GM21447 (cell line): ENCODE data around the gene OTX1.
A peak's percentile ranks its signal among the peaks of the same experiment; 100 is the strongest.

Source experiments
- ATAC-seq: cut with Tn5 transposase; IDR thresholded peaks from one replicate; pipeline ENCODE4 v1.9.1; 2021; ENCODE audit not compliant: unreplicated experiment

Gene OTX1

DNA sequence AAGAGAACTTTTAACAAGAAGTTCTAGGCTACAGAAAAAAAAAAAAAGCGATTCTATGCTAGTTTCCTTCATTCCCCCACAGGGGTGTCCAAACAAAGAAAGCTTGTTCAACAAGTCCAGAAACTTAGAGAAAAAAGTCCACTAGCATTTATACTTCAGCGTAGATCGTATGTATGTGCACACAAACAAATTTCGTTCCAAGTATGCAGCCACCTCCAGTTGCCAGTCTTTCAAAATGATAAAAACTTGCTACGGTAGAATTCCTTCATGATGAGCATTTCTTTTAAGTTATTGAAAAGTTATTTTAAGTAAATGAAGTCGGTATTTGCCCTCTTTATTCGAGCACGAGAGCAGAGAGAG lies 3.7 kb upstream of the OTX1 start:
- no peak for ATAC-seq

DNA sequence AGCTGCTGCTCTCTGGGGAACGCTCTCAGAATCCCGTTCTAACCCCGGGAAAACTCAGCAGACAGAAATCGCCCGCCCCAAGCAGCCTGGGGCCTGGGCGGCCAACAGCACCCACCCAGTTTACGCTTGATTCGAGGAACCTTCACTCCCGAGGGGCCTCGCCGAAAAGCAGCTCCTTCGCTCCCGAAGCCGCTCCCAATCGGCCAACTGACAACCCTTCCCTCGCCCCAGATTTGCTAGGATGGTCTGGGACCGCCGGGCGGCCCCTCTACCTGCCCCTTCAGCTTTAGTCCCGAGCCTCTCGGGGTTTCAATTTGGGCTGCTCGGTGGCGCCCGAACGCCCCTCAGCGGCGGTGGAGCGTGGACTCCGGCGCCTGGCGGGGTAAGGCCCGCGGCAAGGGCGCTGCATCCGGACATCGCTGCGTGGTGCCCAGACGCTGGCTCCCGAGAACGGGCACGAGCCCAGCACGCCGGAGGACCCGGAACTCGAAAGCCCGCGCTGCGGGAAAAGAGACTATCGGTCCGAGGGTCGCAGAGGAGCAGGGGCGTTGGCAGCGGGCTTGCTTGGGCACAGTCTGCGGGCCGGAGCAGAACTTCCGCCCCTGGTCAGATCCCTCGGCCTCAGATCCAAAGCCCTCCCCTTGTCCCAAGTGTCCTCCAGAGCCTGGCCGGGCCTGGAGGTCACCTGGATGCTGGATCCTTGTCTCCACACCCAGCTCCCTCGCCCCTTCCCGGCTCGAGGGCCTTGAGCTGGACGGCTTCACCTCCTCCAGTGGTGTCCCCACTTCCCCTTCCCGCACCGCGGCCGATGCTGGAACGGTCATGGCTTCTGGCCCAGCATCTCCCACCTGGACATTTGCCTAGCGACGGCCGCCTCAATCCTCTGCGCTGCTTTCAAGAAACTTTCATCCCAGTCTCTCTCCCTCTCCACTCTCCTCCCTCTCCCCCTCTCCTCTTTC lies 3.0 kb upstream of the OTX1 start:
- no peak for ATAC-seq

GRCh38 chr2:63048367-63049171 lies 2.1 kb upstream of the OTX1 start:
- ATAC-seq = no peak

DNA sequence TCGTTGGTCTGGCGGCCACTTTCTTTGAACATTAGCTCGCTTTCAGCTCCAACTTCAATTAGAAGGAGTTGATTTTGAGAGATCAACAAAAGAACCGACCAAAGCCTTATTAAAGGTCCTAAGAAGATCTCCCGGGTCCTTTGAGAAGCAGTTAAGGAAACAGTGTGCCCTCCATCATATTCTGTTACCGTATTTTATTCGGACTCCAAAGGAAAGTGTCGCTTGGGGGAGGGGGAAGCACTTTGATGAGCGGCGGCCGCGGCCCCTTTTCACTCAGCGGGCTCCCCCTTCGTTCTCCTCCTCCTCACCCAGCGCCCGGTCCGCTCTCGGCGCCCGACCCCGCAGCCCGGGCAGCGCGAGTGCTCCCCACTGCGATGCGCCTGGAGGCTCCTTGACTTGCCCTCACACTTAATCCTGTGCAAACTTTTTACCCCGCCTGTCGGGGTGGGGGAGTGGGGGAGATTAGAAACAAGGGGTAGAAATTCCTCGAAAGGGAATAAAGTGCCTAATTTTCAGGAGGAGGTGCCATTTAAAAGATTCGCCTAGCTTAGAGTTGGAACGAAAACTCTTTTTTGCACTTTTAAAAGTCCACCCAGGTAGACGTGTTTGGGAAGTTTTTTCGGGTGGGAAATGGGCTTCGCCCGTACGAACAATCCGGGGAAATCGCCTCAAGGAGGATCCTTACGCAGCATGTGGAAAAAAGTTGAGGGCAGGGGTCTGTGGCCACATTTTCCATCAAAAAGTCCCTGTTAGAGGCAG lies 1.2 kb upstream of the OTX1 start:
- ATAC-seq = no peak

DNA sequence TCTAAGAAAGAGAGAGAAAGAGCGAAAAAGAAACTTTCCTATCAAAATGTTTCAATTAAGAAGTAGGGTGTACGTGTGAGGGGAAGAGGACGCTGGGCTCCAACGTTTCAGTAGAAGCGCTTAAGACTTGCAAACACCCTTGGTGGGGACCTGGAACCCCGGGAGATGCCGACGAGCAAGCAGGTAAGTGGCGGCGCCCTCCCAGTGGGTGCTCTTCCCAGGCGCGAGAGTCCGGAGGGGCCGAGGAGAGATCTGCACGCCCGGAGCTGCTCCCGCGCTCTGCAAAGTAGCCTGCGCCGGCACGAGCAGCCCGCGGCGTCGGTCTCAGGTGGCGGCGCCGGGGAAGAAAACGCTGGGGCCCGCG lies 678 bp upstream of the OTX1 start:
- ATAC-seq = peak; percentile 21

DNA sequence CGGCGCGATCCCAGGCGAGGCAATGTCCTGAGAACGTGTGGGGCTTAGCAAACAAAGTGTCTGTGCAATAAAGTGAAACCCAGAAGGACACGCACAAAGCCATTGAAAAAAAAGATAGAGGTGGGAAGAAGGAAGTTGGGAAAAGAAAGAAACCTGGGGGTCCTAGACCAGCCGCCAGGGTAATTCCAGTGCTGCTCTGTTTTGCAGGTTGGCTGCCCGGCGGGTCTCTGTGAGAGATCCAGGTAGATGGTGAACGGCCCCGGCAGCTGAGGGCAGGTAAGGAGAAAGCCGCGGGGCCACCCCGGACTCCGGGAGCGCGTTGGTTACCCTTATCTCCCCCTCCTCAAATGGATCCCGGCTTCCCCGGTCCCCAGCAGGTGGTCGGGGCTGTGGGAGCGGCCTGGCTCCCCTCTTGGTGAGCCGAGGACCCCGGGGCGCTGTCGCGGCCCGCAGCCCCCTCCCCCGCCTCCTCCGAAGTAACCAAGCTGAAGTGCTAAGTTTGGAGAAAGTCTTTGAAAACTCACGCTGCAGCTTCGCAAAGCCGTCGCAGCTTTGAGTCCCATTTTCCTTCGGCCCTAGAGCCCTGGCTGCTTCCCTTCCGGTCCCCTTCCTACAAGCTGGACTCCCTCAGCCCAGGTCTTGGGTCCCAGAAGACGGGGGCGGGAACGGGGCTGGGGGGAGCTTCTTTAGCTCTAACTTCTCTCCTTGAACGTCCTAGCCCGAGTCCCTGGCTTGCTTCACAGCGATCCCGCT lies 588 bp downstream of the OTX1 start:
- no peak for ATAC-seq

DNA sequence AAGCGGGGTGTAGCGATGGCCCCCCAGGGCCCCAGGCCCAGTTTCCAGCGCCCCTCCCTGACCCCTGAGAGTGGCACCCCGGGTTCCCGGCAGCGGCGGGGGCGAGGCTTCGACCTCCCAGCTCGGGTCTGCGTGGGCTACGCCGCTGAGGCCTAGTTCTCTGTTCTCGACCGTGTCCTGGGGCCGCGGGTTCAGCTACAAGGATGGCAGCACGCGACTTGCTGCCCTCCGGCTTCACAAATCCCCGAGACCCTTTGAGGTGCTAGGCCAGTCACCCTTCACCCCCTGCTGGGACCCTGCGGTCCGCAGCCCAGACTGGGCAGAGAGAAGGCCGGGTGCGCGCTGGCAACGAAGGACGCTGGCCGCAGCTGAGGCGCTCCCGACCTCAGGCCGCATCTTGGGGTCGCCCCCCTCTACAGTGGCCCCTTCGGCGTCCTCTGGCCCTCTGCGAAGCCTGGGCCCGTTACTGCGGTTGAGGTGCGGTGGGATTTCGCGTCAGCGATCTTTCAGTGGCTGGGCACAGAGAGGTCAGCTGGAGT lies 1.2 kb downstream of the OTX1 start:
- no peak for ATAC-seq

DNA sequence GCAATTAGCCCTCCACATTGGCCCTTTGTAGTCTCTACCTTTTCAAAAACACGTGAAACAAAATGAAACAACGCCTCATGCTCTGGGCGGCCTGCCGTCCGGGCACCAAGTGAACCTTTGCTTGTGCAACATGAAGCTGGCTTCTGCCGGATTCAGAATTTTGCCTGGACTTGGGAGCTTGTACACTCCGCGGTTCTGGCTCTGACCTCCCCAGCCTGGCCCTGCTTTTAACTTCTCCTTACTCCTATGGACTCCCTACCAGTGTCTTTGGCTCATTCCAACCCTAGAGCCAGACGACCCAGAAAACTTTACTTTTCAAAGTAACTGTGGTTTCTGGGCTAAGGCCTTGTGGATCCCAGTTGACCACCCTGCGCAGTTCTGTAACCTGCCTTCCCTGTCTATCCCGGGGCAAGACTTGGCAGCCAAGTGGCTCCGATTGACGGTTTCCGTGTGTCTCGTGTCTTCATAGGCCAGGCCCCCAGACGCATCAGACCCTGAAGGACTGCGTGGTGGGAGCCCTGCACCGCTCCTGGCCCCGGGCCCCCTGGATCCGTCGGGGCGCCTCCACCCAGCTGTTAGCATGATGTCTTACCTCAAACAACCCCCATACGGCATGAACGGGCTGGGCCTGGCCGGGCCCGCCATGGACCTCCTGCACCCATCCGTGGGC lies 1.9 kb downstream of the OTX1 start:
- no peak for ATAC-seq

DNA sequence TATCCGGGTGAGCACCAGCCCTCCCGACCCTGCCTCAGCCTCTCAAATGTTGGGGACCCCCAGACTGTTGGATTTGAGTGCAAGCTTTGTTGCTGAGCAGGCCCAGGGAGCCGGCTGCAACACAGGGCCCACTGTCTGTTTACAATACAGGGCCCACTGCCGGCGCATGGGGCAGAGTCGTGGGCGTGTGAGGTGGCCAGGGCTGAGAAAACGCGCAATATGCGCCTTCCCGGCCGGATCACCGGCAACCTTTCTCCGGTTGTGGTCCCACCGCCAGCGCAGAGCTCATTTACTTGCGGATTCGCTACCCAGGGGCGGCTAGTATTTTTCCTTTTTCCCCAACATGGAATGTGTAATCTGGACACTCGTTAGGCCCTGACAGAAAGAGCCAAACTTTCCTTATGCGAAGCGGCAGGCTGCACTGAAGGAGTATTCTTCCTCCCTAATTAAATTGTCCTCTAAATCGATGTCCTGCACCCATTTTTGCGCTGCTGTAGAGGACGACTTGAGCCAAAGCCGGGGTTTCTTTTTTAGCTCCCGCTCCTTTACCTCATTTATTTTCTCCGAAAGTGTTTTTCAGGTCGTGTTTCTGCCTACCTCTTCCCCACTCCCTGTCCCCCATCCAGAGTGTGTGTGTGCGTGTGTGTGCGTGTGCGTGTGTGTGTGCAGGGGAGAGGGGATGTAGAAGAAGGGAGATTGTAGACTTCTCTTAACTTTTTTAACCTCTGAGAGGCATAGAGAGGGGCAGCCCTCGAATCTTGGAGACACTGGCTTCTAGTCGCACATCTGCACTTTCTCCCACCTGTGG lies 2.7 kb downstream of the OTX1 start:
- ATAC-seq = no peak

GRCh38 chr2:63053889-63054602 lies 3.4 kb downstream of the OTX1 start:
- ATAC-seq = no peak

DNA sequence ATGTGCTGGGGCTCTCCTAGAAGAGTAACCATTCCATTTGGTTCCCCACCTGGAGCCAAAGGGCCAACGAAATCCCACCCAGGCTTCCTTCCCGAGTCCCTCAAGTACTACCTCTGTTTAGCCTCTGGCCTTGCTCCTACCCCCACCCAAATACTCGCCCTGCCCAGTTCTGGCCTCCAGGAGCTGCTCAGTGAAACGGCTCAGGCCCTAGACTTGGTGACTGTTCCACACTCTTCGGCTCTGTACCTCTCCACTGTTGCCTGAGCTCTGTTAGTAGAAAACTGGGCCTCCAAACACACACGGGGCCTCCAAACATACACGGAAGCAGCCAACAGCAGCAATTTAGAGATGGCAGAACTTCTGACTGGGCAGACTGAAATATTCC lies 4.2 kb downstream of the OTX1 start:
- no peak for ATAC-seq

DNA sequence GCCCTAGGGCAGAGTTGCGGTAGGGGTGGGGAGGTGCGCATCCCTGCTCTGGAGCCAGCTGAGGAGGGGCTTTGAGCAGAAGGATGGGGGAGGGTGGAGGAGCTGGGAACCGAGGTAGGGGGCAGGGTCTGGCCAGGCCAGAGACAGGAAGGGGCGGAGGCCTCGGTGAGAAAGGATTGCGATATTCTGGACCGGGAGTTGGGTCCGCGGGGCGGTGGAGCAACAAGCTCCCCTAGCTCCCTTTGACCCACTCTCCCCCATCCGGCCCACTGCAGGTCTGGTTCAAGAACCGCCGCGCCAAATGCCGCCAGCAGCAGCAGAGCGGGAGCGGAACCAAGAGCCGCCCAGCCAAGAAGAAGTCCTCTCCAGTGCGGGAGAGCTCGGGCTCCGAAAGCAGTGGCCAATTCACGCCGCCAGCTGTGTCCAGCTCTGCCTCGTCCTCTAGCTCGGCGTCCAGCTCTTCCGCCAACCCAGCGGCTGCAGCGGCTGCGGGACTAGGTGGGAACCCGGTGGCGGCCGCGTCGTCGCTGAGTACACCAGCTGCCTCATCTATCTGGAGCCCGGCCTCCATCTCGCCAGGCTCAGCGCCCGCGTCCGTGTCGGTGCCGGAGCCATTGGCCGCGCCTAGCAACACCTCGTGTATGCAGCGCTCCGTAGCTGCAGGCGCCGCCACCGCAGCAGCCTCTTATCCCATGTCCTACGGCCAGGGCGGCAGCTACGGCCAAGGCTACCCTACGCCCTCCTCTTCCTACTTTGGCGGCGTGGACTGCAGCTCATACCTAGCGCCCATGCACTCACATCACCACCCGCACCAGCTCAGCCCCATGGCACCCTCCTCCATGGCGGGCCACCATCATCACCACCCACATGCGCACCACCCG lies 4.8 kb downstream of the OTX1 start:
- ATAC-seq = no peak

DNA sequence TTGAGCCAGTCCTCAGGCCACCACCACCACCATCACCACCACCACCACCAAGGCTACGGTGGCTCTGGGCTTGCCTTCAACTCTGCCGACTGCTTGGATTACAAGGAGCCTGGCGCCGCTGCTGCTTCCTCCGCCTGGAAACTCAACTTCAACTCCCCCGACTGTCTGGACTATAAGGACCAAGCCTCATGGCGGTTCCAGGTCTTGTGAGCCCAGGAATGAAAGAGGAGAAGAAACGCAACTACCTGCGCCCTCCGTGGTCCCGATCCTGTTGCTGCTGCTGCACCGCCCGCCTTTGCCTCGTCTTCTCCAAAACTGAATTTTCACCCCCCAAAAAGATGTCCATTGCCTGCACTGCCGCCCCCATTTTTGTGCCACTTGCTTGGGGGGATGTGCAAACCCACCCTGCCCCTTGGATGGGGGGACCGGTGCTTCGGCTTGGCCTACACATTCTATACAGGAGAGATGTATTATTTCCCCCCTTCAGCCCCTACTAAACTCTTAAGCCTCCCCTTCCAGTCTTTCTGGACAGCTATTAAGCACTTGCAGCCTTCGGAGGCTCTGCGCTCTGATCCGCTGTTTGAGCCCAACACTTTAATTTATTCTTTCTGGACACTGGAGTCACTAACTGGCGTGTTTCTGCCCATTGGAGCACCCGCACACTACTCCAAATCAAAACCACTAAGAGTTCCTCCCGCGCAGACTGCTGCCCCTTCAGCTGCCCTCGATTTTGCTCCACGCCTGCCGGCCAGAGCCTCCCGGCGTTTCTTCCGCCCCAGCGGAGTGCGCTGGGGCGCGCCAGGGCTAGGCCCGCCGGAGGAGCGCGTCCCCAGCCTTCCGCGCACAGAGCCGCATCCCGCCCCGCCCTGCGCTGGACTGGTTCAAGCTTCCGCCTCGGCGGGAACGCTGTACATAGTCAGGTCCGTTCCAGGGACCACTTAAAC lies 5.7 kb downstream of the OTX1 start:
- ATAC-seq = peak; percentile 41

- ATAC-seq = no peak
These were observed 6.9 kb downstream of the OTX1 start for GRCh38 chr2:63057249-63058143.

GRCh38 chr2:63058144-63058920 lies 7.7 kb downstream of the OTX1 start:
- no peak for ATAC-seq
